Stimulated activated CD8-positive, alpha-beta memory T cell treated with anti-CD3 and anti-CD28 coated beads, Interleukin-7, amount 100 ng/mL, for 48 hours (primary cell): ENCODE data around the gene DOK5.

ENCODE experiments used
- DNase-seq, 2 donors: peaks; one replicate each; pipeline ENCODE4 v3.0.0-alpha.2; 2020; ENCODE audit warnings: low read depth in 1 of 2; ENCODE audit errors: extremely low read depth in 1 of 2

Gene DOK5

DNA sequence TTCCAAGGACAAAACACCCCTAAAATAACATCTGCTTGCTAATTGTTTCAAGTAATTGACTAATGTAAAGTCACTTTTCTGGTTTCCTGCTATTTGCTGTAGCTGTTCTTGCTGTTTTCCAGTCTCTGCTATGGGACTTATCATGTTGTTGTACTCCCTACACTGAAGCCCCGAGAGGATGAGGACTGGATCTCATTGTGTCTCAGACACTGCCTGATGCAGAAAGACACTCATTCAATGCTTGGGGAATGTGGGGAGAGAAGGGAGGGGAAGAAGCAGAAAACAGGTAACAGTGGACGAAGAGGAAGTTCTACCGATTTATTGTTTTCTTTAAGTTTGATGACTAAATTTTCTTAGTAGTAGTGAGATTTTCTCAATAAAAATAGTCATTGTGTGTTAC lies 79.8 kb downstream of the DOK5 start:
- no peak for DNase-seq

DNA sequence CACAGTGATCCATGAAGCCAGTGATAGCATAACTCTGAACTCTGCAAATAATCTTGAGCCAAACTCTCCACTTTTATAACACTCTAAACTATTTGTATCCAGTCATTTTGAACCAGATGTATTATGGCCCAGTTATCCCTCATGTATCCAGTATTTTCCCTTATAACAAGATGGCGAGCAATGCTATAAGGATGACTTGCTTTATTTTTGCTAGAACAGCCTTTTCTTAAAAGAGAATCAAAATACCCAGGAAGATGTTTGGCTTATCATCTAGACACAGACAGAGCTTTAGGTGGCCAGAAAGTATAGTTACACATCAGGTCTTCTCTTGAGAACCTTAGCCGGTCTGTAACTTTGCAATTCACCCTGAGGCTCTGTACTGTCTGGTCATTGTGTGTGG lies 81.0 kb downstream of the DOK5 start:
- DNase-seq, result no peak

DNA sequence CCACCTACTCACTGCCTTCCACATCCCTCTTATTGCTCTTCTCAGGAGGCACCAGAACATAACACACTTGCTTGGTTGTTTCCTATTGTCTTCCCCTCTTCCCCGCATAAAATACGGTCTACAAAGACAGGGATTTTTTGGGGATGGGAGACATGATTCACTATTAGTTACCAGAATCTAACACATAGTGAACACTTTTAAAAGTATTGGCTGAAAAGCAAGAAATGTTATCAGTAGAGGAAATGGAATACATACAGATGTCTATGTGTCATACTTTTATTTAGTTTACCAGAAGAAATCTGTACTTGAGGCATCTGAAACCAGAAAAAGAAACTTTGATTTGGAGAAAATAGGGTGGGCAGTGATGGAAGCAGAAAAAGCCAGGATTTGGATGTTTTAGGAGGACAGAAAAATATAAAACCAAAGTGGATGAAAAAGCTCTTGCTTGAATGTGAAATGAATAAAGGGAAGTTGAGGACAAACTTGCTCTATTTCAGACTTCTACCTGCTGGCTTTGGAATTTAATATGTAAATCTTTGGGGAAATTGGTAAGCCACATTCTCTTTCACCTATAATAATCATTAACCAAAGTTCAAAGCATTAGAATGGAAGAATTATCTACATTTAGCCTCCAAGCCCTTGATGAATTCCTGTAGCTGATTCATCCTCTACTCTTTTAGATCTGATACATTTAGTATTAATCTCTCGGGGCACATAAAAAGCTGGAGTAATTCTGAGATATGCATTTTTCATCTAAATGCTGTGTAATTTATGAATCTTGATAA lies 82.6 kb downstream of the DOK5 start:
- no peak for DNase-seq

DNA sequence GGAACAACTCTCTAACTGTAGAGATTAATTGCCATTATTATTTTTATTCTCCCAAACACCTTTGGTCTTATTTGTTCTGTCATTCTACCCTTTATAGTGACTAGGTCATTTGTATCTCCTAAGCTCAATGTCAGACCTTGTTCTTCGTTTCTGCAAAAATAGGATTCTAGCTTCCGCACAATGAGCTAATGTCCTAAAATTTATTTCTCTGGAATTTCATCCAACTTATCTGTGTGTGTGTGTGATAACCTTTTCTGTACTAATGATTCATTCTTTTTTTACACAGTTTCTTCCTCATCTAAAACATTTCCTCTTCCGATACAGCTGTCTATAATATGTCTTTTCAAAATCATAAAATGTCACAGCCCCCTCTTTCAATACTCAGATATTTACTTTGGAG lies 84.5 kb downstream of the DOK5 start:
- DNase-seq, result no peak

DNA sequence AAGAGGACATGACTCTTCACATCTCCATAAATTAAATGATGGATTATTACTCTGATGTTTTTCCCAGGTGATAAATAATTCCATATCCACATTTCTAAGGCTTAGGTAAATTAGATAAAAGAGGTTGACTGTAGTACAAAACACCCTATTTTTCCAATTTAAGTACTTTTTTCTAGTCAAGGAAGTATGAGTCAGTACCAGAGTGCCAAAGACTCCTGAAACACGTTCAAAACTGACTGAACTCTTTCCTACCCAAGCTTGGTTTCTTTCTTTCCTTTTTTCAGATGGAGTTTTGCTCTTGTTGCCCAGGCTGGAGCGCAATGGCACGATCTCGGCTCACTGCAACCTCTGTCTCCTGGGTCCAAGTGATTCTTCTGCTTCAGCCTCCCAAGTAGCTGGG lies 85.0 kb downstream of the DOK5 start:
- DNase-seq, result no peak

DNA sequence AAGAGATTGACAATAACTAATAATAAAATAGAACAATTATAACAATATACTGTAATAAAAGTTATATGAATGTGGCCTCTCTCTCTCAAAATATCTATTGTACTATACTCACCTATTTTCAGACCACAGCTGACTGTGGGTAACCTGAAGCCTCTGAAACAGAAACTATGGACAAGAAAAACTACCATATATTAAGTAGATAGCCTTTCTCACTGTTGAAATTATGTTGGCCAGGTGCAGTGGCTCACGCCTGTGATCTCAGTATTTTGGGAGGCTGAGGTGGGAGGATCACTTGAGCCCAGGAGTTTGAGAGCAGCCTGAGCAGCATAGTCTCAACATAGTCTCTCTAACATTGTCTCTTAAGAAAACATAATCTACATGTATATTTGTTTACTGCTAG lies 89.9 kb downstream of the DOK5 start:
- no peak for DNase-seq

DNA sequence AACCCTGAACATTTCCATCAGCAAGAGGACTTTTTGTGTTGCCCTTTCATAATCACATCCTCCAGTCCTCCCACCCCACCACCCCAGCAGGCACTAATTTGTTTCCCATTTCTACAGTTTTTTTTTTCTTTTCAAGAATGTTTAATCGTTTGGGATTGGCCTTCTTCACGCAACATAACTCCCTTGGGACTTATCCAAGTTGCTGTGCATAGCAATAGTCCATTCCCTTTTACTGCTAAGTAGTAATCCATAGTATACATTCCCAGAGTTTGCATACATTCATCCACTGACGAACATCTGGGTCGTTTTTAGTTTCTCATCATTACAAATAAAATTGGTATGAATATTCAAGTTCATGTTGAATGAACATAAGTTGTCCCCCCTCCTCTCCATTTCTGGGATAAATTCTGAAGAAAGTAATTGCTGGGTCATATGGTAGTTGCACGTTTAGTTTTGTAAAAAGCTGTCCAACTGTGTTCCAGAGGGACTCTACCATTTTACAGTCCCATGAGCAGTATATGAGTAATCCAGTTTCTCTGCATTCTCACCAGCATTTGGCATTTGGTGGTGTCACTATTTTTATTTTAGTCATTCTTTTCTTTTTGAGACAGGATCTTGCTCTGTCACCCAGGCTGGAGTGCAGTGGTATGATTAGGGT lies 90.8 kb downstream of the DOK5 start:
- DNase-seq, result no peak

DNA sequence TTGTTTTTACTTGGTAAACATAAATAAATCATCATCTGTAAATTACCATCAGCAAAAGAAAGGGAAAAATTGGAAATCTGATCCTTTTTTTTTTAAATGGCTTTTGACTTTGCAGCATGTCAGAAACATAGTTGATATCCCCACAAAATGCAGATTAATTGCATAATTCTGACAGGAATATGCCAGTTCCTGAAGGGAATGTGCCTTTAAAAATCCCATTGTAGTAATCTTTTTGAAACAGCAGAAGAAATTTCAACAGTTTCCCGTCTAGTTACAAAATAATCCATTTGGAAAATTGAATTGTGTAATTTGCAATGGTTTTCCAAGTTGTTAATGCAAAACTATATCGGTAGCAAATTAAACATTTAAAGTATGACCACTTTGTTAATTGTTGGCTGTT lies 95.2 kb downstream of the DOK5 start:
- no peak for DNase-seq

DNA sequence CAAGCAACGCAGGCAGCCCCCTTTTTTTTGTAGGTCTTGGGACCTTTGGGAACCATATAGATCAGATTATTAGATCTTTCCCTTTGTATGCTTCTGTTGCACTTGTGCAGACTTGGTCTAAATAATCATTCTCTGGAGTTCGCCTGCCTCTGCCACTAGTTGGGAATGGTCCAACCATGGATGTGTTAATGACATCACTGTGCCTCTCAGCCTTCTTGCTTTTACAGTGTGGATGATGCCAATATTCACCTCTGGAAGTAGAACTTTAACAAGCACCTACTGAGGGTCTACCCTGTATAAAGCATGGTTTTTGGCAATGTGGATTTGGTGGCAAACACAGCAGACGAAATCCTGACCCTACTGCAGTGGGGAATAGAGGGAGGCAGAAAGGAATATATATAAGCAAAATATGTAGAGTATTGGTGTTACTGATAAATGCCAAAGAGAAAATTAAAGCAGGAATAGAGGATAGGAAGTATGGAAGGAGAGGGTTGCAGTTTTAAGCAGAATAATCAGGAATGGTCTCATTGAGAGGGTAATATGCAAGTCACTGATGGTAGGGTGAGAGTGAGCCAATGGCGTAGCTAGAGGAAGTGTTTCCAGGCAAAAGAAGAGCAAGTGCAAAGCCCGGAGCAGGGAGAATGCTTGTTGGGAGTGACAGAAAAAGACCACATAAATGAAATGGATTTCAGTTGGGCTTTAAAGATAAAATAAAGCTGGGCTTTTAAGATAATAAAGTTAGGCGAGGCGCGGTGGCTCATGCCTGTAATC lies 97.5 kb downstream of the DOK5 start:
- DNase-seq, result no peak

DNA sequence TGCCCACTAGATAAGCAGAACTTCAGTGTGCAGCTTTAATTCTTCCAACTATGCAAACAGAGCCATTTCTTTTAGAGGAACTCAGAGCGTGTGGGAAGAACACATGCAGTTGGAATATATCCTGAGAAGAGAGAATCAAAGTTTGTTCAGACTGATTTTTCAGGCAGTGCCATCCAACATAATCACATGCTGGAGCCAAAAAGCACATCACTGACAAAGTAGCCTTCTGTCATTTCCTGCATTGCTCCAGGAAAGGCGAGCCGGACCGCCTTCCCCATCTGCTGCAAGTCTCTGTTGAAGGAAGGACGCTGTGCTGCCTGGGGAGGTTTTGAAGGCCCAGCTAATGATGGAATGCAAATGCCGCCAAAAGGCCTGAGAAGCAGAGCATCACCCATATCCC lies 98.4 kb downstream of the DOK5 start:
- DNase-seq, result no peak

DNA sequence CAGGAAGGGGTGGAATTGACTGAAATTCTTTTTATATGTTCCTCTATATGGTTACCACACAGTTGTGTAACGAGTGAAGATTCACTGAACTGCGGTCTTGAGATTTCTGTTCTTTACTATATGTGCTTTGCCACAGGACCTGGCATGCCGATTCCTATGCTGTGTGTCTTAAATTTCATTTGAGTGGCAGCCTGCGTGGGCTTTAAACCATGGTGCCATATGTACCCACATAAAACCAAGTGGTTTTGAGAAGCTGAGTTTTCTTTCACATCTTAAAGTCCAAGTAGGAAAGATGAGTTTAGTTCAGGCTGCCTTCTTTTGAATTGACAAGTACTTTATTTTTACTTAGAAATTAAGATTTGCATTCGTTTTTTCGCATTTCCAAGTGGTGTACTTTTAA lies 101.1 kb downstream of the DOK5 start:
- DNase-seq, result no peak

DNA sequence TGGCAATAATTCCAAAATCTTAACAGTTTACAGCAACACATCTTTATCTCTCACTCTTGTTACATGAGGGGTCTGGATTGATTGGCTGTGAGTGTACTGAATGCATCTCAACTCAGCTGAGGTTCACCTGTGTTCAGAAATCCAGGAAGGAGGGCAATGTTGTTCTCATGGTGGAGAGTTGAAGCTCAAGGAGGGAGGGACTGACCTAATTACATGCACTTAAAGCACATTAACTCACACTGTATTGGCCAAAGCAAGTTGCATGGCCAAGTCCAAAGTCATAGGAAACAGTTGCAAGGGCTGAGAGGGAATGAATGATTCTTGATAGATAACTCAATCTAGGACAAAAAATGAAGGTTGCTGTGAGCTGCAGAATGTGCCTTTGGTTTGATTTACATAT lies 102.2 kb downstream of the DOK5 start:
- no peak for DNase-seq

DNA sequence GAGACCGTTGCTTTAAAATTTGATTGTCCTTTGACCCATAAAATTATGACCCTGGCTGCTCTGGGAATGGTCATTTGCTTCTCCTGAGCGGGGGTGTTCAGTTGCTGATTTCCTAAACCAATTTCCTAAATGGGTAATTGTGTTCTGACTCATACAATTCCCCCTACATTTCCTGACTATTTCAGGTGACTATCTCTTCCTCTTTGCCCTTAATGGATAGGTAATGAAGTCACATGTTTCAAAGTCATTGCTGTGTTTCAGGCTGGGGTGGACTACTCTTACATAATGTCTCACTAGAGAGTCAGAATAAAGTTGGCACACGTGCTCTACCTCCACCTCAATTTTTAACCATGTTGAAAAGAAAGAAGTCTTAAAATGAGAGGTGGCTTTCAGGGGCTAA lies 109.8 kb downstream of the DOK5 start:
- no peak for DNase-seq

DNA sequence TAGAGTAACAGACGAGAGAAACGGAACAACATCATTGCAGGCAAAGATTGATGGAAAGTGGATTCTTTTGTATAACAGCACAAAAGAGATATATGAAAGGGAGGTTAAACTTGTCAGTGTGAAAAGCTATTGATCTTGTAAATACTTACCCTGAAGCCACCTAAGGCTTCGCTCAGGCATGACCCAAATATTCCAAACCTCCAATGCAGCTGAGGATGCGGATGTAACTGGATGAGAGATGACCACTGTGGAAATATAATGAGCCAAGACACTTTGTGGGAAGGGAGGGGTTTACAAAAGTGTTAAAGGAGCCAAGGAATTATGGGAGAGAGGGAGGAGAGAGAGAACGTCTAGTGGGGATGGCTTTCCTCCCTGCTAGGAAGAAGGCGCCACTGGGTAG lies 112.0 kb downstream of the DOK5 start:
- DNase-seq, result no peak

DNA sequence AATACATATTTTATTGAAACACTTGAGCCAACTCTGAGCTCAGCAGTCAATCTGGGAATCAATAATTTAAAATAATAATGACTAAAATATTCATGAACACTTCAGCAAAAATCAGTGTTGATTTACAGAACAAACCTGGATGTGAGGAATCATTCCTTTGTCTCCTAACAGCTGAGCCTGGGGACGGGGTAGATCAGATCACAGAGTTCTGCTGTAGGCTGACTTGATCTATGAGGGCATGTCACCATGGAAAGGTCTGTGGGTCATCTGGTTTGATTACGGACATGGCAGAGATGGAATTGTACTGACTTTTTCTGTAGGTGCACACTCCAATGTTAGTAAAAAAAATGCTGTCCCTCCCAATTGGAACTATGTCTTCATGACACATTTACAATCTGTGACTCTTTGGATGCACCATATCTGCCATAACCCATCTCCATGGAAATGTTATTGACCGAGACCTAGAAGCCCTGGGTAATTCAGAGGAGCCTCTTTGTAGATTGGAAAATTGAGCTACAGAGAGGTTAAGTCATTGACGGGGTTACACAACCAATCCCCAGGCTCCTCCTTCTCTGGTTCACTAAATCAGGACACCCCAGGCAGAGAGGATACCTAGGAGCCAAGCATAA lies 114.1 kb downstream of the DOK5 start:
- no peak for DNase-seq

DNA sequence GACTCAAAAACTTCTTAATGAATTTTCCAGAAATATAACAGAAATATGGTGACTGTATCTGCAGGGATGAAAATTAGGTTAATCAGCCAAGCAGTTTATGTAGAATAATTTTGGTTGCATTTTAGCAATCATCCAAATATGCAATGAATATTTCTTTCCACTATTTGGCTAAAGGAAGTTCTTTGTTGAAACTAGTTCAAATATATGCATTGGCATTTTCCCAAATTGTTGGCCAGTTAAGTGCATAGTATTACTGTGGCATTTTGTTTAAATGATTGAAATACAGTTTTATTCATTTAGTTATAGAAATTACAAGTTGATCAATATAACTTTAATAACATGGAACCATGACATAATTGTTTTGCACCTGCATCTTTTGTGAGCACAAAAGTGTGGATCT lies 115.5 kb downstream of the DOK5 start:
- no peak for DNase-seq

DNA sequence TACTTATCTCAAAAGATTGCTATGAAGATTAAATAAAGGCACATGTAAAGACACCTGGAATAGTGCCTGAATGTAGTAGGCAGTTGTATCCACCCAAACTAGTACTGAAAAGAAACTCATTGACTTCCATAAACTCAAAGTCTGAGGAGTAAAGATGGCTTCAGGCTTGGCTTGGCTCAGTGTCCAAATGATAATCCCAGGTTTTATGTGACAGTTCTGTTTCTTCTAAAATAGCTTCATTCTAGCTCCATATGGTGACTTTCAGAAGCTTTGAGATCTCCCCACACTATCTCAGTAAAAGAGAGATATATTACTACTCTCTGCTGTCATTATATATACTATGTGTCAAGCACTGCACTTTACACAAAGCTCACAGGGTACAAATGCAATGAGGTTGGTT lies 121.3 kb downstream of the DOK5 start:
- no peak for DNase-seq

DNA sequence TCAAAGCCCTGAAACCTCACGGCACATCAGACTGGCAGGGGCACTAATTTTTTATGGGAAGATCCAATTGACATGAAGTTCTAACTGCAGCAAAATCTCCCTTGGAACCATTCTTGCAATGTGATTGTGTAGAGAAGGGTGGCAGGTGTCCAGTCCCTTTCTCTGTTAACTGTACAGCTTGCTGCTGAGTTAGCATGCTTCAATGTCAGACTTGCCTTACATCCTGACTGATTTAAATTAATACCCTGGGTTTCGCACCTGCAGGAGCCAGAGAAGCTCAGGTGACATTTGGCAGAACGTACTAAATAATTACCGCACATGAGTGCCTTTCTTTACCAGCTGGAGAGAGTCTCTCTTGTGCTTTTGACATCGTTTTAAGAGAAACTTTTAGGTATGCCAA lies 123.0 kb downstream of the DOK5 start:
- DNase-seq, result no peak

DNA sequence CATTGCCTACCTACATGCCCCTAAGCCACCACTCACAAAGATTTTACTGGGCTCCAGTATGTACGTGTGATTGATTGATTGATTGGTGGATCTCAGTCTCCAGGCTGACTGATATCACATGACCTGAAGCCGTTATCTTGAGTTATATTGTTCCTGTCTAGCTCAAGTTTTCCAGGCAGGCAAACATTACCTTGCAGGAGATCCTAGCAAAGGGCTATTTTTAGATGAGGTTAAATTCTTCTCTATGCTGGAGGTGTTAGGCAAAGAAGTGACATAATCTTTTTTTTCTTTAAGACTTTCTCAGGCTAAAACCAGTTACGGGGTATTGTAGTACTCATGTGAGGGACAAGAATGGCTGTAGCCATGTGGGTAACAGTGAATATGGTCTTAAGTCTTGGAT lies 125.2 kb downstream of the DOK5 start:
- DNase-seq, result no peak

DNA sequence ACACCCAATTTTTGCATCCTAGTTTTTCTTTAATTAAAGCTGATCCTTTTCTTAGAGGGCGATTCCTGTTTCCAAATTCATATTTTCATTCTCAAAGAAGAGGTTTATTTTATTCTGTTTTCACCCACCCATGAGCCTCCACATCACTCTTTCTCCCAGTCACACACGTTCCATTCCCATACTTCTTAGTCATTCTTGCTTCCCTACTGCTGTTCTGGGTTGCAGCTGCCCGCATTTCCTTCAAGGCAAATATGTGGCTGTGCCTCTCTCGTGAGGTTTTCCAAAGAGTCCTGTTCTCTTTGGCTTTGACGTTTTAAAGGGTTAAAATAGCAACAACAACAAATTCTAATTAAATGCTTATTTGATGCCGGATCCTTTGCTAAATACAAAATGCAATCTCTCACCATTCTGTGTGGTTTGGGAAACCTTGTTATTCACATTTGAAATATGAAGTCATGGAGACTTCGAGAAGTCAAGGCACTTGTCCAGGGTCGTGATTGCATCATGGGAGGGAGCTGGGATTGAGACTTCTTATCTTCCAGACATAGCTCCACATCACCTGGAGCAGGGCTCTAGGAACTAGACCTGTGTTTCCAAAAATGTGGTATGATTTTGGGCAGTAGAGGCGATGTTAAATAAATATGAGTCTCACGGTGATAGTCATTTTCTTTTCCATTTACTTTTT lies 126.6 kb downstream of the DOK5 start:
- no peak for DNase-seq

DNA sequence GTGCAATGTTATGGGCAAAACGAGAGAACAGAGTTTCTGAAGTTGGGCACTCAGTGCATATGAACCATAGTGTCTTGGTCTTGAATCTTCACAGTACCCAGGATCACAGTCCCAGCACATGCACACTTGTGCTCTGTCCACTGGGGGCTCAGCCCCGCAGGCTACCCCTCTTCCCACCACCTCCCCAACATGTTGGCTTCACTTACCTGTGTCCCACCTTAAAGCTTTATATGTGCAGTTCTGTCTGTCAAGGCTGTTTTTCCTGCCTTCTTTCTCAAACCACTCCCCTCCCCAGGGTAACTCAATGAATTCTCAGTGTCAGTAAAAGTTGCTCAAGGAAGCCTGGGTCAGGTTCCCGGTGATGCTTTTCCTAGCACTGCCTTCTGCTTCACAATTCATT lies 129.9 kb downstream of the DOK5 start:
- DNase-seq, result no peak
